Endodermal cell (in vitro differentiated cells): Measurements from ENCODE around the gene DONSON. TPM values are rescaled to one million over a fixed set of nuclear protein-coding genes. Genes with fewer than 3 reads are reported as not detected.

Source experiments
- DNase-seq: peaks from one replicate; pipeline ENCODE4 v3.0.0-alpha.2; 2017
- H3K27ac ChIP-seq: 2 replicates; pipeline ENCODE4 v1.5.1; 2013; ENCODE audit warnings: mild to moderate bottlenecking, low read depth, low read length, moderate library complexity
- H3K27me3 ChIP-seq: 2 replicates; pipeline ENCODE4 v1.6.1; 2013; ENCODE audit warnings: mild to moderate bottlenecking, low read length, moderate library complexity; ENCODE audit not compliant: insufficient read depth, control insufficient read depth, poor library complexity, severe bottlenecking
- H3K36me3 ChIP-seq: 2 replicates; pipeline ENCODE4 v1.7.0; 2013; ENCODE audit warnings: mild to moderate bottlenecking, low read length, moderate library complexity; ENCODE audit not compliant: control insufficient read depth, insufficient read depth
- H3K4me1 ChIP-seq: one replicate; pipeline ENCODE4 v1.7.0; 2013; ENCODE audit warnings: low read length; ENCODE audit not compliant: control insufficient read depth, insufficient read depth
- H3K4me3 ChIP-seq: 2 replicates; pipeline ENCODE4 v1.5.1; 2013; ENCODE audit warnings: mild to moderate bottlenecking, low read length, moderate library complexity
- H3K9ac ChIP-seq: 2 replicates; pipeline ENCODE4 v1.6.1; 2013; ENCODE audit warnings: mild to moderate bottlenecking, low read length, moderate library complexity; ENCODE audit not compliant: poor library complexity, severe bottlenecking; ENCODE audit errors: extremely low read depth
- H3K9me3 ChIP-seq: 2 replicates; pipeline ENCODE4 v1.6.1; 2013; ENCODE audit warnings: mild to moderate bottlenecking, low read length, moderate library complexity; ENCODE audit not compliant: control insufficient read depth
- H3K27ac Mint-ChIP-seq: 2 replicates; pipeline ENCODE4 v1.8.0; 2020; ENCODE audit warnings: mixed read lengths
- H3K27me3 Mint-ChIP-seq: 2 replicates; pipeline ENCODE4 v1.8.0; 2021; ENCODE audit warnings: mild to moderate bottlenecking, mixed read lengths; ENCODE audit not compliant: insufficient read depth
- H3K36me3 Mint-ChIP-seq: 2 replicates; pipeline ENCODE4 v1.8.0; 2020; ENCODE audit warnings: low read depth, mixed read lengths
- H3K4me1 Mint-ChIP-seq: 2 replicates; pipeline ENCODE4 v1.8.0; 2020; ENCODE audit warnings: mixed read lengths
- H3K4me3 Mint-ChIP-seq: 2 replicates; pipeline ENCODE4 v1.8.0; 2020; ENCODE audit warnings: mild to moderate bottlenecking, moderate library complexity, mixed read lengths
- H3K9me3 Mint-ChIP-seq: 2 replicates; pipeline ENCODE4 v1.8.0; 2020; ENCODE audit warnings: mild to moderate bottlenecking, mixed read lengths
- CTCF ChIP-seq: fragments of 200-600 bp; sonication (generic); conservative IDR thresholded peaks from 2 replicates; pipeline ENCODE4 v1.5.0; 2021; ENCODE audit warnings: antibody characterized with exemption, mild to moderate bottlenecking
- WGBS, 2 experiments: methylation state at CpG; one replicate each; pipeline versions ENCODE4 v1.1.5 to v1.1.7; 2013; ENCODE audit warnings: missing lambda C conversion rate in 2 of 2, mixed read lengths in 1 of 2; ENCODE audit not compliant: insufficient coverage in 1 of 2, insufficient read length in 1 of 2; 5-methylcytosine and 5-hydroxymethylcytosine counted together
- total RNA-seq, 2 donors: library from RNA; stranded (reverse); fragmentation: NEBNext Ultra II Directional in 1 of 2; extraction: Animal tissue kit (Norgen Biotek cat#: 25700) in 1 of 2; gene quantifications; 2 replicates in 1 of 2; 3 replicates in 1 of 2; pipeline ENCODE4 v1.2.1, GENCODE V29; 2021

The DONSON gene
- total RNA-seq, 2 donors from 2014 or later: 26.2 to 41.9 TPM

- Histone ChIP-seq H3K4me3 (peak overlapping the region; percentile 97), H3K4me1 (no peaks in the 10 kb centered on the region), H3K27ac (peak overlapping the region; percentile 99), H3K9me3 (peaks cover 10% of the 10 kb centered on the region), H3K36me3 (peaks cover 36% of the 10 kb centered on the region), H3K9ac (peak overlapping the region; percentile 99), H3K27me3 (no peaks in the 10 kb centered on the region)
- Mint-ChIP-seq H3K27ac (peak overlapping the region; percentile 100), H3K9me3 (no peaks in the 10 kb centered on the region), H3K36me3 (peaks cover 33% of the 10 kb centered on the region), H3K4me3 (peak overlapping the region; percentile 85), H3K4me1 (peaks cover 11% of the 10 kb centered on the region), H3K27me3 (no peaks in the 10 kb centered on the region)
- DNase-seq: peak; percentile 59
- TF ChIP-seq CTCF: no peak
- WGBS, 2 experiments: 41 to 50% methylated on average over 18 to 19 of the region's 19 CpGs
Measured at GRCh38 chr21:33541105-33541711, 47.3 kb downstream of the DONSON start.

- Mint-ChIP-seq H3K9me3 (no peaks in the 10 kb centered on the region), H3K27me3 (no peaks in the 10 kb centered on the region), H3K4me1 (peaks cover 10% of the 10 kb centered on the region), H3K36me3 (peaks cover 34% of the 10 kb centered on the region), H3K4me3 (peak overlapping the region; percentile 85), H3K27ac (peak overlapping the region; percentile 100)
- Histone ChIP-seq H3K36me3 (peaks cover 35% of the 10 kb centered on the region), H3K27me3 (no peaks in the 10 kb centered on the region), H3K4me1 (no peaks in the 10 kb centered on the region), H3K9ac (no peak overlapping the region), H3K4me3 (peak overlapping the region; percentile 97), H3K27ac (no peak overlapping the region), H3K9me3 (peaks cover 10% of the 10 kb centered on the region)
- WGBS, 2 experiments: 78 to 82% methylated on average over 1 to 2 of the region's 3 CpGs
- no peak for TF ChIP-seq CTCF
- DNase-seq: no peak
Measured at GRCh38 chr21:33540711-33541104, 47.8 kb downstream of the DONSON start.

- Histone ChIP-seq H3K4me3 (peak overlapping the region; percentile 97), H3K4me1 (no peaks in the 10 kb centered on the region), H3K9me3 (peaks cover 10% of the 10 kb centered on the region), H3K9ac (no peak overlapping the region), H3K36me3 (peaks cover 45% of the 10 kb centered on the region), H3K27me3 (no peaks in the 10 kb centered on the region), H3K27ac (no peak overlapping the region)
- Mint-ChIP-seq H3K4me3 (no peak overlapping the region), H3K4me1 (peaks cover 8% of the 10 kb centered on the region), H3K9me3 (no peaks in the 10 kb centered on the region), H3K27ac (no peak overlapping the region), H3K27me3 (no peaks in the 10 kb centered on the region), H3K36me3 (peaks cover 43% of the 10 kb centered on the region)
- no peak for TF ChIP-seq CTCF
- no peak for DNase-seq
- WGBS, 2 experiments: 94 to 95% methylated on average over 3 to 4 of the region's 4 CpGs
Measured at GRCh38 chr21:33539616-33540015, 48.9 kb downstream of the DONSON start.
